ENCODE results near the gene SLC19A1.
A peak's percentile ranks its signal among the peaks of the same experiment; 100 is the strongest.

The SLC19A1 gene

DNA sequence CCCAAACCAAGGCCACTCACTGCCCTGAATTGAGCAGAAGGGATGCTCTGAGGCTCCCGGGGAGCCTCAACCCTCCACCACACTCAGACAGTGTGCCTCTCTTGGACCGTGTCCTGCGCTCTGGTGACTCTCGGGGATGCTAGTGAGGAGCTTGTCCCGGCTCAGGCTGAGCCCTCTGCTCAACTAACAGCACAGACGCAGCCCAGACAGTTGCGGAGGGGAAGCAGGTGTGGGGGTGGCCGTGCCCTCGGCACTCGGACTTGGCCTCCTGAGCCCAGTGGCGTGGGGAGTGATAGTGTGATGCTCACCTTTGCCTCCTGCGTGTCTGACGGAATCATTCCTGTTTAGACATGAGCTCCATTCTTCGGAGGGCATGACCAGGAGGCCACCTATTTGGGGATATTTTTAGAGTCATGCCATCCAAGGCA, 15.4 kb upstream of the SLC19A1 start:
- no peak for DNase-seq

DNA sequence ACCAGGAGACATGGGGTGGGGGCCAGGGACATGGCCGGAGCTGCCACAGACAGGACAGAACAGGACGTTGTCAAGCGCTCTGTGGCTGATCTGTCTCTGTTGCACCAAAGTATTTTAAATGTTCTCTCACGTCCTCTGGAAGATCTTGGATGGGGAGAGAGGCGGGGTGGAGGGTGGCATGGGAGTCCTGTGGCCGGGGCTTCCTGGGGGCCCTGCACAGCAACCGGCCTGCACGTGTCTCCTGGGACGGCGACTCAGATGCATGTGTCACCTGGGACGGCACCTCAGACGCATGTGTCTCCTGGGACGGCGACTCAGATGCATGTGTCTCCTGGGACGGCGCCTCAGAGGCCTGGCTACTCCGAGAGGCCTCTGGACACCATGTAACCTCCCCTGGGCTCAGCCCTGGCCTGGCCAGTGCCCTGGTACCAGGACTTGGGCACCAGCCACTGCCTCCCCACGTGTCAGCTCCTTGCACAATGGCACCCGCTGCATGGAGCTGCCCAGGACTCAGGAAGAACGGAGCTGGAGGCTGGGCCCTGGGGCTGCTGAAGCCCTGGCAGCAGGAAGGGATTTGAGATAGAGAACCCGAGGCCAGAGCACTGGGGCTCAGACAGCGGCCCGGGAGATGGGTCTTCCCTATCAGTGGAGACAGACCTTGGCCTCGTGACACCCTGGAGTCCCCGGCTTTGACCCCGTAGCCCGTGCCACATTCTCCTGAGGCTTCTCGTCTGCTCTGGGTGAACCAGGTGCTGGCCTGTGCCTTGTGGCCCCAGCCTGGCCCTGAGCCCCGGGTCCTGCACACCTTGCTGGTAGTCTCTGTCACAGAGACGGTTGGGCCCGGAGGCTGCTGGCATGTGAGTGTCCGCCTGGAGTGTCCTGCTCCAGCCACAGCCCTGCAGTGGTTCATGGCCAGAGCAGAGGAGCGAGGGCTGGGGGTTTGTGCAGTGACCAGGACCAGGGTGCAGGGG, 14.7 kb upstream of the SLC19A1 start:
- no peak for DNase-seq

DNA sequence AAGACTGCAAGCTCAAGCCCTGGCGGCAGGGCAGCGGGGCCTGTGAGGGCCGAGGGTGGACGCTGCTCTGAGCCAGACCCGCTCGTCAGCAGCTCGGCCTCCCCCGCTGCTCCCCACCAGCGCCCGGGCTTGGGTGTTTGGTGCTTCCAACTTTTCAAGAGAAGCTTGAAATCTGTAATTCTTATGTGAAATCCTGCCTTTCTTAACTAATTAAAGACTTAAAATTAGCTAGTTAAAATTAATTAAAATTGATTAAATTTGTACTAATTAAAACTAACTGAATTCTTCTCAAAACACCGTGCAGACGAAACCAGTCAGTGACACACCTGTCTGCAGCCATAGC, 14.0 kb upstream of the SLC19A1 start:
- no peak for DNase-seq

DNA sequence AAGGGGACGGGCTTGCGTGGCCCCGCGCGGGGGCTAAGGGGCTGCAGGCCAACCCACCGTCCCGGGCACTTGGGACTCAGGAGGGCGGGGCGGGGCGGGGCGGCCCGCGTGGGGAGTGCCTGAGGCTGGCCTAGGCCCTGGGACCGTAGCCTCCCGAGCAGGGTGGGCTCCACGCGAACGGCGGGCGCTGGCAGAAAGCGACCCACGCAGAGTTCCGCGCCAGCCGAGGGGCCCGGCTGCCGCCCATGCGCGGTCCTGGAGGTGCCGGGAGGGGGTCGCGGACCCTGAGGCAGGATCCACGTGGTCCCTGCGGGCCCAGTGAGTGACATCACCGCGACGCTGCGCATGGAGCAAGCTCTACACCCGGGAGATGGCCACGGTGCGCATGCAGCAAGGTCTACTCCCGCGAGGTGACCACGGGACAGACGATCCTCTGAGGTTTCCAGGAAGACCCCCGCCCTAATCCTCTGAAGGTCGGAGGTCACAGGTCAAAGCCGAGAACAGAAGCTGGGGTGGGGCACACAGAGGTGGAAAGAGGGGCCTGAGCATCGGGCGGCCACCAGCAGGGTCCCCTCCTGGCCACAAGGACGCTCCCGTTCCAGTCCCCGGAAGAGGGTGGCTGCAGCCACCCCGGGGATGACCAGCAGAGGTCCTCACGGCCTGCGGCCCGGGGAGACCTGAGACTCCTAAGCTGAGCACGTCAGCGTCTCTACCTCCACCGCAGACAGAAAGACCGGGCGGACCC, 13.5 kb upstream of the SLC19A1 start:
- peak; percentile 94 for DNase-seq

DNA sequence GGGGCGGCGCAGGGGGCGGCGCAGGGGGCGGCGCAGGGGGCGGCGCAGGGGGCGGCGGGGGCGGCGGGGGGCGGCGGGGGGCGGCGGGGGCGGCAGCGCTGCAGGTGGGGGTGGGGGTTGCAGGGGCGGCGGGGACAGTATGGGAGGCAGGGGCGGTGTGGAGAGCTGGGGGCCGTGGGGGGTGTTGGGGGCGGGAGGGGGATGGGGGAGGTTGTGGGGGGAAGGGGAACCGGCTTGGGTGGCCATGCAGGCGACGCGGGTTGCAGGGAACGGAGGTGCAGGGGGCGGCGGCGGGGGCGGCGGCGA, 13.0 kb upstream of the SLC19A1 start:
- DNase-seq: no peak

DNA sequence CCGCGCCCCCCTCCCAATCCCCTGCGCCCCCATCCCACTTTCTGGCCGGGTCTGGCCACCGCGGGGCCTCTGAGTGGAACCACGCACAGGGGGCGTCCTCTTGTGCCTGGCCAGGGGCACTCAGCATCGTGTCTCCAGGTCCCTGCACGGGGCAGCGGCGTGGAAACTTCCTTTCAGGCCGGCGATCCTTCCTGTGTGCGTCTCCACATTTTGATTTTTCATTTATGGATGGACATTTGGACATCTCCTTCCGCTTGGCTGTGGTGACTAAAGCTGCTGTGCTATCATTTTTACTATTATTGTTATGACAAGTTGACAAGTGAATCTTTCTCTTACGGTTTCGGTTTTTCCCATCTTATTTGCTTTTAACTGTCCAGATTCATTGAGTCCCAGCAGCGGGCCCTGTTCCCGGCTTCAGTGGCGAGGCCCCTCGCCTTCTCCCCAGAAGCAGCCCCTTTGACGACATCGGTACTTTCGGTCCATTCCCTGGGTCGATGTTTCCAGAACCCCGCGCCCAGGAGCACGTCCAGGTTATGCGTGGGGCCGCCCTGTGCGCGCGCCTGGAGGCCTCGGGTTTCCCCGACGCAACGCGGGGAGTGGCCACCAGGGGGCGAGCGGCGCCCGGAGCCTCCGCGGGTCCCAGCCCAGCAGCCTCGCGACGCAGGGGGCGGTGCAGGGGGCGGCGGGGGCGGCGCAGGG, 12.4 kb upstream of the SLC19A1 start:
- DNase-seq: peak; percentile 79

DNA sequence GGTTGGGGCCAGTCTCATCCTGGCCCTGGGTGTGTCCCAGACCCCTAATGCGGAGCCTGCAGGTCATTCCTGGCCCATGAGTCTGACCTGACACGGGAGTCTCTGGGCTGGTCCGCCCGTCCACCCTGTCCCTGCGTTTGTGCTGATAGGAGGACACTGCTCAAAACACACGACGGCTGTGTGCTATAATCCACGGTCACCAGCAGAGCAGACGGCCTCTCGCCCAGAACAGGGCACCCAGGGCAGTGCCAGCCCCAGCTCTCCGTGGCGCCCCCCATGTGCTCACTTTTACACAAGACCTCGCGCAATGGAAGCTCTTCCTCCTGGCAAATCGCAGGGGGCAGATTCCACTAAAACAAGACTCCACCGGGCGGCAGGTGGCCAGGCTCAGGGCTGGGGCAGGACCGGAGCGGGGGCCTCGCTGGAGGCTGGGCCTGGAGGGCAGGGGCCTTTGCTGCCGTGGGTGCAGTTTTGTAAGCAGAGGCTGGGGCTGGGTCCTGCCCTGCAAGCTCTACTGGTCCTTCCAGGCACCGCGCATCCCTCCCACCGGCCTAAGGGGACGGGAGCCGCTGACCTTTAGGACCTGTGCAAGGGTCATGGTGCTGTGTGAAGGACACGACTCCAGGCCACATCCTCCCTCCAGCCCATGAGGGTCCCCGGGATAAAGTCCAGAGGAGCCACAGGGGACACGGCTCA, 10.6 kb upstream of the SLC19A1 start:
- no peak for DNase-seq

DNA sequence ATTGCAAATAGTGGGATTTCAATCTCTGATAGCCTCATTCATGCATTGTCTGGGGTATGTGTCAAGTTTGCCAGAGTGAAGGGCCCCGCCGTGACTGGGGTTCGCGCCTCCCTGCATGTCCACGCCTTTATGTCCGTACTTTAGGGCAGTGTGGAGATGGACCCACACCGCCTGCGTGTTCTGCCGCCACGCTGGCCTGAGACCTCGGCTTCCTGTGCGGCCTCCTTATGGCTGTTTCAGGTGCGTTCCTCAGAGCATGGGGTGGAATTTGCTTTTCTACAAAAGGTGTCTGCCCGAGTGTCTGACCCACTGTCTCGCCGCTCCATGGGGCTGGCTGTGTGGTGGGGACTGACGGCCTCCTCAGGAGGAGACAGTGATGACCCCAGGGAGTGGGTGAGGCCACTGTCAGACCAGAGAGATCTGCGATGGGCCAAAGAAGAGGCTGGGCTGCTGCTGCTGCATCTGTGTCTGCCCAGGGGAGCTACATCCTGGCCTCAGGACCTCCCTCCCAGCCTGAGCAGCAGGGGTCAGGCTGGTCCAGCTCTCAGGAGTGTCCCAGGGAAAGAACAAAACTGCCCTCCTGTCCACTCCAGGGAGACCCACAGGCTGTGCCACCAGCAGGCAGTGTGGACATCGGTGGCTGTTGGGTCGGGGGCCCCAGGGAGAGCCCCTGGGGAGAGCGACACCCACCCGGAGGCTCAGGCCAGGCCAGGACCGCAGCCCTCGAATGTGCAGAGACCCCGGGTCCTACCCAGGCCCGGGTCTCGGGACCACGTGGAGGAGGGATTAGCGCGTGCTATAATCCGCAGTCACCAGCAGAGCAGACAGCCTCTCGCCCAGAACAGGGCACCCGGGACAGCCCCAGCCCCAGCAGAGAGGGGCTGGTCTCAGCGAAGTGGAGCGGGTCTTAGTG, 9.8 kb upstream of the SLC19A1 start:
- DNase-seq: no peak

DNA sequence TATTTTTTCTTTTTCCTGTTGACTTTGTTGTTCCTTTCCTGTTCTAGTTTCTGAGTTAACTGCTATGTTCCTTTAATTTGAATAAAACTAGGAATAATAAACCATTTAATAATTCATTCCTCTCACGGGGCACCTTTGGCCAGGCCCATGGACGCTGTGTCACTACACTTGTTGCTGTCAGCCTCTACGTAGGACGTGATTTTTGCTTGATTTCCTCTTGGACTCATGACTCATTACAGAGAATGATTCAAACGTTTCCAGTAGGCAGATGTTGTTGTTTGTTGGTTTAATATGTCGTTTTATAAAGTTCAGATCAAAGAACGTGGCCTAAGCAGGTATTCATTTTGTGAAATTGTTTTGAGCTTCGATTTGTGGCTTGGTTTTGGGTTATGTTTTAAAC, 9.1 kb upstream of the SLC19A1 start:
- peak; percentile 70 for DNase-seq

DNA sequence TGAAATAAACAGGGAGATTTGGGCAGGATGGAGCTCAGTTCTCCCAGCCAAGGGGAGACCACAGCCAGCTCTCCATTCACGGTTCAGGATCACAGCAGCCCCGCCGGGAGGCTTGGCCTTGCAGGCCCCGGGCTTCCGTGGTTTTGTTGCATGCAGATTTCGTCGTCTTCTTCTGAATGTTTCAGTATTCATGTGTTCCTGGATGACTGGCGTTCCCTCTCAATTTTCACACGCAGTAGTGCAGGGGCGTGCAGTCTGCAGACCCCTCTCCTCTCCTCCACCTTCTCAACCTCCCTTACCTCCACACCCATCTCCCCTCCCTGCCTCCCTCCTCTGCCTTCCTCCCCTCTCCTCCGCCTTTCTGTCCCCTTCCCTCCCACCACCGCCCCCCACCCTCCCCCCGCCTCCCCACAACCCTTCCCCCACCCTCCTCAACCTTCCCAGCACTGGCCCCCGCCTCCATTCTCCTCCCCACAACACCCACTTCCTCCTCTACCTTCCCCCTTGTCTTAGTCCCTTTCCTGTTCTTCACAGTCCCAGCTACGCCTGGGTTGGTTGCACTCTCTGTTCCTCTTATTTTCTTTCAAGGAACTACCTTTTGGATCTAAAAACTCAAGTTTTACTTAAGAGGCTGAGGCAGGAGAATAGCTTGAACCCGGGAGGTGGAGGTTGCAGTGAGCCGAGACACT, 8.4 kb upstream of the SLC19A1 start:
- no peak for DNase-seq

DNA sequence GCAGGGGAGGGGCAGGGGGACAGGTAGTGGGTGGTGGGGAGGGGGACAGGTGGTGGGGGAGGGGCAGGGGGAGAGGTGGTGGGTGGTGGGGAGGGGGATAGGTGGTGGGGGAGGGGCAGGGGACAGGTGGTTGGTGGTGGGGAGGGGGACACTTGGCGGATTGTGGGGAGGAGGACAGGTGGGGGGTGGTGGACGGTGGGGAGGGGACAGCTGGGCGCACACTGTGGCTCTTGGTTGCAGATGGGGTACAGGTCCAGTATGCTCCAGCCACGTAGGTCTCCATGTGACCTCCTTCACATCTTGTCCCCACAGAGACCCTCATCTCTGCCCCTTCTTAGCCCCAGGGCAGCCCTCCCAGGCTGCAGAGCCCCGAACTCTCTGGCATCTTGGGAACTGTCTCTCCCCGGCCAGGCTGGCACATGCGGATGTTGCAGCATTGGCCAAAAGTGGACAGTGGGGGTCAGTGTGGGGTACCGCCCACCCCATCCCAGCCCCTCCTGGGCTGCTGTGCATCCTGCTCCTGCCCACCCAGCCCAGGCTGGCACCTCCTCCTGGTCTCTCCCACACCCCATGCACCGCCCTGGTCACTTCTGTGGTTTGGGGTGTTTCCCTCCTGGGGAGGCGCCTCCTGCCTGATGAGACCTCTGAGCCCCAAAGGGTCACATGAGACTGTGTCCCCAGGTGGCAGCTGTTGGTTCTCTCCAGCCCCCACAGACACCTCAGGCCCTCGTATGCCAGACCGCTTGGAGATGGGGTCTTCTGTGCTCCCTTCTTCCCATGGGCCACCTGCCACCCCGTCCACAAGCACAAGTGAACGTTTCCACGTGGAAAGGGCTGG, 7.6 kb upstream of the SLC19A1 start:
- DNase-seq: no peak

DNA sequence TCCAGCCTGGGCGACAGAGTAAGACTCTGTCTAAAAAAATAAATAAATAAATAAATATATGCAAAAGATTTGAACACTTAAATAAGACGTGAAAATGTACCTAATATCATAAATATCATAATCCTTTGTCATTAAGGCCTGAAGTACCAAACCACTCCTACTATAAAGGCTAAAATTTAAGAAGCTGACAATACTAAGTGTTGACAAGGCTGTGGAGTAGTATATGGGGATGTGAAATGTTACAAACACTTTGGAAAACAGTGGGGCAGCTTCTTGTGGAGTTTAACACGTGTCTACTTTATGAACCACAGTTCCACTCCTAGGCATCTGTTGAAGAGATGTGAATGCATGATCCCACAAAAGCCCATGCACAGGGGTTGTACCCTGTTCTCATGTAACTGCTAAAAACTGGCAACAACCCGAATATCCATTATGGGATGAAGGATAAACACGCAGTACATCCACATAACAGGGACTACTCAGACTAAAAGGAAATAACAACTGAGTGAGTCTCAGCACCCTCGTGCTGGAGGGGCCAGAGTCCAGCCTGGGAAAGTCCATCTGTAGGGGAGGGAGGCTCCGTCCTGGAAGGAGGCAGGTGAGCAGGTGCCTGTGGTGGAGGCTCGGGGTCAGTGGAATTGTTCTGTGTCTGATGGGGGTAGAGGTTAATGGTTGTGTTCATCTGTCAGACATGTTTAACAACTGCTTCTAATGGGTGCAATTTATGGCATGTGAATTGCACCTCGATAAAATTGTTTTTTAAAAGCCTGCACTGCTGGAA, 6.7 kb upstream of the SLC19A1 start:
- no peak for DNase-seq

DNA sequence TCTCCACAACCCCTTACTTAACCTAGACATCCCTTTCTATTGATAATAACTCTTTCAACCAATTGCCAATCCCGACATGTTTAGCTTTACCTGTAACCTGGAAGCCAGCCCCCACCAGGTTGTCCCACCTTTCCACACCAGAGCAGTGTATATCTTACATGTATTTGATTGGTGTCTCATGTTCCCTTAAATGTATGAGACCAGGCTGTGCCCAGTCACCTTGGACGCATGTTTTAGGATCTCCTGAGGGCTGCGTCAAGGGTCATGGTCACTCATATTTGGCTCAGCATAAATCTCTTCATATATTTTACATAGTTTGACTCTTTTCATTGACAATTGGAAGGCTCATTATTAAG, 5.3 kb upstream of the SLC19A1 start:
- no peak for DNase-seq

DNA sequence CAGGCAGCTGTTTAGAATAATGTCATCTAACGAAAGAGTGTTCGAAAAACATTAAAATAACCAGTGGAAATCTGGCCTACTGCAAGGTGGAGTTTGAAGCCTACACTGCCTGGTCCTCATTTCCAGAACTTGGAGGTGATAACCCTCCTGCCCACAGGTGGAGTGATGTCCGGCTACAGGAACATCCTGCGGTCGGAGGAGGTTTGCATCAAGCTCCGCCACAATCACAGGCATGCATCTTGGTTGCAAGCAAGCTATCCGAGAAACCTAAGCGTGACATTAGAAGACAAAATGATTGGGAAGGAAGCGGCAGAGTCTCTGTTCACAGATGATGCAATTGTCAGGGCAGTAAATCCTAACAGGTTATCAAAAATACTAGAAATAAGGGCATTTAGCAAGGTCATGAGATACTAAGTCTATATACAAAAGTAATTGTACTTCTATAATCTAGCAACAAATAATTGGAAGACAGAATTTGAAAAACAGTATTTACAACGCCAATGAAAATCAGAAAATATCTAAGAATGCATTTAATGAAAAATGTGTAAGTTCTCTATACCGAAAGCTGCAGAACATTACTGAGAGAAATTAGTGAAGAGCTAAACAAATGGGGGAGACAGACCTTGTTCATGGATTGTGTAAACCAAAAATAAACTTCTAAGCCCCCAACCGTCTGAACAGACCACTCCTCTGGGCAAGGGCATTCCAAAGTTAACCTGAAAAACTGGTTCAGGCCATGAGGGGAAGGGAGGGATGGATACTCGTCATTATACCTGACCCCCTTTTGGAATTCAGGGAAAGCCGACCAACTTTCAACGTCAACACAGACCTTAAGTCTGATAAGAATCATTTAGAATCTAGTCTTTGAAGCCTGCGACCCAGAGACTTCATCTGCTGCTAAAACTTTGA, 4.7 kb upstream of the SLC19A1 start:
- no peak for DNase-seq

DNA sequence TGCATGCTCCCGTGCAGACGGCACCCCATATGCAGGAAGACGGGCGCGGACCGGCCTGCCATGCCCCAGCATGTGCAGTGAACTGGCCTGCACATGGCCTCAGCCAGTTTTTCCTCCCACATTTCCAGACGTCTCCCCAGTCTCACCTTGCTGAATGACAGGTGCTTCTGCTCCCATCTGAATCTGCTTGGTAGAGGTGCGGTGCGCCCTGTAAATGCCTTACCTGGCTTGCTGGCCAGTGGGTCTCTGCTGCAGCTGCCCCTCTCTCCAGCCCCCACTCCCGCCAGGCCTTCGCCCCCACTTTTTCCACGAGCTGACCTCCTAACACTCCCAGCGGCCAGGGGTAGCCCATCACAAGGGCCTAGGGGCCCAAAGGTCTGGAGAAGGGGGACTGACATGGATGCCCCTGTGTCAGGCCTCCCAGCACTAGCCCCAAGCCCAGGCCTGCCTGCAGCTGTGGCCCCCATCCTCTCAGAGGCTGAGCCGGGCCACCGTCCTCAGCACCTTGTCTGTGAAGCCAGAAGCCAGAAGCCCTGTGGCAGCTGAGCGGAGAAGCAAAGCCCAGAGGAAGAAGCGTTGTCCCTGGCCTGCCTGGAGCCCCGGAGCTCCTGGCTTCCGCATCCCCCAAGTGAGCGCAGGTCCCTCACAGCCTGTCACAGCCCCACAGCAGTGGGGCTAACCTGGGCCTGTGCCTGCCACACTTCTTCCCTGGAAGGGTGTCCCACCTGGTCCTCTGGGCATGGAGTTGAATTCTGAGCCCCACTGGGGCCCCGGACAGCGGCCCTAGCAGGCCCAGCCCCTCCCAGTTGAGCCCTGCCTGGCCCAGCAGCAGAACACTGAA, 3.7 kb upstream of the SLC19A1 start:
- DNase-seq: no peak

DNA sequence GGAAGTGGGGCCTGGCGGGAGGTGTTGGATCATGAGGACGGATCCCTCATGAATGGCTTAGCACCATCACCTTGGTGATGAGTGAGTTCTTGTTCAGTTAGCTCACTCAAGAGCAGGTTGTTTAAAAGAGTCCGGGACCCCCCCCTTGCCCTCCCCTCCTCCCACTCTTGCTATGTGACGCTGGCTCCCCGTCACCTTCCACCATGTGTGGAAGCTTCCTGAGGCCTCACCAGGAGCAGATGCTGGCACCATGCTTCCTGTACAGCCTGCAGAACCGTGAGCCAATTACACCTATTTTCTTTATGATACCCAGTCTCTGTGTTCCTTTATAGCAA, 3.0 kb upstream of the SLC19A1 start:
- no peak for DNase-seq

DNA sequence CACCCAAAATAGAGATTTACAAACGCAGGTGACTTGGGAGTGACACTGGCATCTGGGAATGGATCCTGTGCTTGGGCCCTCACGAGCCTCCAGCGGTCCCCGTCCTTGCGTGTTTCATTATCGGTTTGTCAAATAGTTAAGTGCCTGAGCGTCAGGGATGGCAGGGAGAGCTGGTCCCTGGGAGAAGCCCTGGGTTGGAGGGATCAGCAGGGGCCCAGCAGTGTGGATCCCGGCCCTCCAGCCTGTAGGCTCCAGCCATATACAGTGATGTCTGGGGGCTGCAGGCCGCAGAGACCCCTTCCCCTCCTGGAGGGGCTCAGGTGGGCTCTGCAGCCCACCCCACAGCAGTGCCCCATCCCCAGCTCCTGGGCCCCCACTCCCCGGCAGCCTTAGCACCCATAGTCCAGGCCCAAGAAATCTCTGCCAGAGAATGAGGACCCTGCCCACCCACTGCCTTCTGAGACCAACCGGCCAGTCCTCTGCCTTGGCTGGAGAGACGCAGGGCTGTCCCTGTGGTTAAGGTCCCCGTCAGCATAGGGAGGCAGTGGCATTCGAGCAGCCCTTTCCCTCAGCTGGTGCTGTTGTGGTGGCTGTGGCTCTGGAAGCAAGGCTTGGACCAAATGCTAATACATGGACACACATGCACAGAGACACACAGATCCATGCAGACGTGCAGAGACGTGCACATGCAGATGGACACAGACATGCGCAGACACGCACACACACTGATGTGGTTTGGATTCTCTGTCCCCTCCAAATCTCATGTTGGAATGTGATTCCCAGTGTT, 2.4 kb upstream of the SLC19A1 start:
- no peak for DNase-seq

Data from DMS53 (cell line).